Esophagus squamous epithelium (tissue), 4 donors: Measurements from ENCODE around the gene SOX9.

Source experiments
- POLR2A ChIP-seq, 4 donors: fragments of 450-650 bp; IDR thresholded peaks; one replicate each; pipeline ENCODE4 v1.6.1; 2017; ENCODE audit warnings: antibody characterized with exemption in 4 of 4, mild to moderate bottlenecking in 4 of 4, moderate library complexity in 3 of 4
- TF ChIP-seq, protein P1 (sequence below), 6 experiments: fragments of 450-650 bp in 4 of 6; fragments of 200-600 bp in 2 of 6; sonication (generic) in 2 of 6; IDR thresholded peaks; one replicate each; pipeline ENCODE4 v1.5.1; 2016 to 2019; ENCODE audit warnings: antibody characterized with exemption in 6 of 6, mild to moderate bottlenecking in 4 of 6, moderate library complexity in 4 of 6

DNA sequence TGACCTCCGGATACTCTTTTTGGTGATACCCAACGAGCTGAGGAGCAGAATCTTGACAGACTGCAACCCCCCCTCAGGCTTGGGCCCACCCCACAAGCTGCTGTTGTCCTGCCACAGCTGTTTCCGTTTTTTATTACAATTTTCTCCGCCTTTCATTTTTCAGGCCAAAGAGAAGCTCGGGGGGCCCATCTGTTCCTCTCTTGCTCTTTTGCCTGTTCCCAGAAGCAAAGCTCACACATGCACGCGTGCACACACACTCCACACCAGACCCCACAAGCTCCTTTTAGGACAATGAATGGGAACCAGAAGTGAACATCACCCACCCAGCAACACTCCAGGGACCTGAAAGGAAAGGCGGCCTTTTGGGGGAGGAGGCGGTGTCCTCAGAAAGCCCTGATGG lies 16.3 kb downstream of the SOX9 start:
- TF ChIP-seq, protein P1, sequence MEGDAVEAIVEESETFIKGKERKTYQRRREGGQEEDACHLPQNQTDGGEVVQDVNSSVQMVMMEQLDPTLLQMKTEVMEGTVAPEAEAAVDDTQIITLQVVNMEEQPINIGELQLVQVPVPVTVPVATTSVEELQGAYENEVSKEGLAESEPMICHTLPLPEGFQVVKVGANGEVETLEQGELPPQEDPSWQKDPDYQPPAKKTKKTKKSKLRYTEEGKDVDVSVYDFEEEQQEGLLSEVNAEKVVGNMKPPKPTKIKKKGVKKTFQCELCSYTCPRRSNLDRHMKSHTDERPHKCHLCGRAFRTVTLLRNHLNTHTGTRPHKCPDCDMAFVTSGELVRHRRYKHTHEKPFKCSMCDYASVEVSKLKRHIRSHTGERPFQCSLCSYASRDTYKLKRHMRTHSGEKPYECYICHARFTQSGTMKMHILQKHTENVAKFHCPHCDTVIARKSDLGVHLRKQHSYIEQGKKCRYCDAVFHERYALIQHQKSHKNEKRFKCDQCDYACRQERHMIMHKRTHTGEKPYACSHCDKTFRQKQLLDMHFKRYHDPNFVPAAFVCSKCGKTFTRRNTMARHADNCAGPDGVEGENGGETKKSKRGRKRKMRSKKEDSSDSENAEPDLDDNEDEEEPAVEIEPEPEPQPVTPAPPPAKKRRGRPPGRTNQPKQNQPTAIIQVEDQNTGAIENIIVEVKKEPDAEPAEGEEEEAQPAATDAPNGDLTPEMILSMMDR (IDR thresholded peaks at IDR 0.05), result no peak
- no peak for TF ChIP-seq POLR2A (IDR thresholded peaks at IDR 0.05)
